Stimulated activated memory B cell treated with anti-CD40 and anti-IgM and Interleukin-4, amounts not matched to agents 10 μg/mL and 1 μg/mL and 100 μg/mL, for 72 hours (primary cell): Measurements from ENCODE around the gene PAFAH1B1.
A peak's percentile ranks its signal among the peaks of the same experiment; 100 is the strongest.
"Not testable (repeated sequence)": the region's sequence is repeated elsewhere in the genome, so short reads cannot be mapped to it uniquely, and the experiment has no call there.

Experiments used
- ATAC-seq: fragments of 150-1000 bp; cut with Tn5 transposase; 2 replicates; pipeline ENCODE4 v1.10.0; 2021
- H3K27ac Mint-ChIP-seq: one replicate; pipeline ENCODE4 v1.8.0; 2022; ENCODE audit warnings: mild to moderate bottlenecking, mixed read lengths
- H3K27me3 Mint-ChIP-seq: one replicate; pipeline ENCODE4 v1.8.0; 2022; ENCODE audit warnings: mixed read lengths
- H3K36me3 Mint-ChIP-seq: one replicate; pipeline ENCODE4 v1.8.0; 2022; ENCODE audit warnings: mixed read lengths
- H3K4me1 Mint-ChIP-seq: one replicate; pipeline ENCODE4 v1.8.0; 2022; ENCODE audit warnings: mixed read lengths
- H3K4me3 Mint-ChIP-seq: one replicate; pipeline ENCODE4 v1.8.0; 2022; ENCODE audit warnings: mild to moderate bottlenecking, moderate library complexity, mixed read lengths
- H3K9me3 Mint-ChIP-seq: one replicate; pipeline ENCODE4 v1.8.0; 2022; ENCODE audit warnings: mixed read lengths

Gene PAFAH1B1

GRCh38 chr17:2613089-2613808 is 19.8 kb downstream of the PAFAH1B1 start:
- H3K4me3 Mint-ChIP-seq = no peak overlapping the region
- H3K36me3 Mint-ChIP-seq = no peaks in the 10 kb centered on the region
- no peaks in the 10 kb centered on the region for H3K27me3 Mint-ChIP-seq
- no peak overlapping the region for H3K27ac Mint-ChIP-seq
- peaks cover 57% of the 10 kb centered on the region for H3K4me1 Mint-ChIP-seq
- ATAC-seq = no peak
- H3K9me3 Mint-ChIP-seq = no peaks in the 10 kb centered on the region

- H3K9me3 Mint-ChIP-seq = no peaks in the 10 kb centered on the region
- peaks cover under 1% of the 10 kb centered on the region for H3K36me3 Mint-ChIP-seq
- H3K27ac Mint-ChIP-seq = no peak overlapping the region
- no peak for ATAC-seq
- H3K27me3 Mint-ChIP-seq = no peaks in the 10 kb centered on the region
- no peak overlapping the region for H3K4me3 Mint-ChIP-seq
- H3K4me1 Mint-ChIP-seq = peaks cover 36% of the 10 kb centered on the region
Measured at GRCh38 chr17:2615882-2616281, 22.4 kb downstream of the PAFAH1B1 start.

- no peak for ATAC-seq
- Mint-ChIP-seq H3K36me3 (peaks cover 19% of the 10 kb centered on the region), H3K4me3 (no peak overlapping the region), H3K27me3 (no peaks in the 10 kb centered on the region), H3K9me3 (peaks cover 3% of the 10 kb centered on the region), H3K4me1 (peaks cover 51% of the 10 kb centered on the region), H3K27ac (no peak overlapping the region)
Measured at GRCh38 chr17:2621241-2621640, 27.8 kb downstream of the PAFAH1B1 start.

GRCh38 chr17:2621951-2622405 is 28.5 kb downstream of the PAFAH1B1 start:
- not testable (repeated sequence) for H3K4me3 Mint-ChIP-seq, H3K27me3 Mint-ChIP-seq, H3K9me3 Mint-ChIP-seq, H3K27ac Mint-ChIP-seq, ATAC-seq
- H3K4me1 Mint-ChIP-seq = peaks cover 54% of the 10 kb centered on the region
- peaks cover 23% of the 10 kb centered on the region for H3K36me3 Mint-ChIP-seq

GRCh38 chr17:2622721-2623301 is 29.4 kb downstream of the PAFAH1B1 start:
- H3K27ac Mint-ChIP-seq = peak overlapping the region; percentile 83
- not testable (repeated sequence) for H3K4me3 Mint-ChIP-seq, H3K9me3 Mint-ChIP-seq, ATAC-seq, H3K27me3 Mint-ChIP-seq
- peaks cover 55% of the 10 kb centered on the region for H3K4me1 Mint-ChIP-seq
- peaks cover 32% of the 10 kb centered on the region for H3K36me3 Mint-ChIP-seq

GRCh38 chr17:2624292-2624731 is 30.9 kb downstream of the PAFAH1B1 start:
- H3K36me3 Mint-ChIP-seq = peaks cover 46% of the 10 kb centered on the region
- peak; percentile 68 for ATAC-seq
- peak overlapping the region; percentile 42 for H3K4me3 Mint-ChIP-seq
- H3K27ac Mint-ChIP-seq = peak overlapping the region; percentile 83
- H3K9me3 Mint-ChIP-seq = peaks cover 11% of the 10 kb centered on the region
- H3K27me3 Mint-ChIP-seq = no peaks in the 10 kb centered on the region
- peaks cover 68% of the 10 kb centered on the region for H3K4me1 Mint-ChIP-seq

GRCh38 chr17:2626626-2627219 is 33.3 kb downstream of the PAFAH1B1 start:
- Mint-ChIP-seq H3K9me3 (peaks cover 19% of the 10 kb centered on the region), H3K4me1 (peaks cover 83% of the 10 kb centered on the region), H3K36me3 (peaks cover 57% of the 10 kb centered on the region)
- not testable (repeated sequence) for H3K27me3 Mint-ChIP-seq, H3K27ac Mint-ChIP-seq, ATAC-seq, H3K4me3 Mint-ChIP-seq

GRCh38 chr17:2628922-2629321 is 35.5 kb downstream of the PAFAH1B1 start:
- Mint-ChIP-seq H3K4me3 (peak overlapping the region; percentile 8), H3K4me1 (peaks cover 85% of the 10 kb centered on the region), H3K27ac (peak overlapping the region; percentile 8), H3K36me3 (peaks cover 55% of the 10 kb centered on the region), H3K9me3 (peaks cover 17% of the 10 kb centered on the region)
- ATAC-seq, H3K27me3 Mint-ChIP-seq: not testable (repeated sequence)

- peaks cover 62% of the 10 kb centered on the region for H3K36me3 Mint-ChIP-seq
- H3K4me1 Mint-ChIP-seq = peaks cover 85% of the 10 kb centered on the region
- peak overlapping the region; percentile 60 for H3K27ac Mint-ChIP-seq
- no peaks in the 10 kb centered on the region for H3K27me3 Mint-ChIP-seq
- no peak for ATAC-seq
- no peak overlapping the region for H3K4me3 Mint-ChIP-seq
- peaks cover 17% of the 10 kb centered on the region for H3K9me3 Mint-ChIP-seq
Measured at GRCh38 chr17:2631211-2631610, 37.8 kb downstream of the PAFAH1B1 start.

- Mint-ChIP-seq H3K27me3 (no peaks in the 10 kb centered on the region), H3K36me3 (peaks cover 47% of the 10 kb centered on the region), H3K4me3 (no peak overlapping the region), H3K9me3 (peaks cover 9% of the 10 kb centered on the region), H3K27ac (peak overlapping the region; percentile 58), H3K4me1 (peaks cover 71% of the 10 kb centered on the region)
- ATAC-seq = no peak
Measured at GRCh38 chr17:2634361-2634960, 41.0 kb downstream of the PAFAH1B1 start.

- H3K4me1 Mint-ChIP-seq = peaks cover 63% of the 10 kb centered on the region
- H3K27ac Mint-ChIP-seq = no peak overlapping the region
- no peak overlapping the region for H3K4me3 Mint-ChIP-seq
- peaks cover 6% of the 10 kb centered on the region for H3K9me3 Mint-ChIP-seq
- no peaks in the 10 kb centered on the region for H3K27me3 Mint-ChIP-seq
- peaks cover 43% of the 10 kb centered on the region for H3K36me3 Mint-ChIP-seq
- ATAC-seq = no peak
Measured at GRCh38 chr17:2635241-2635640, 41.8 kb downstream of the PAFAH1B1 start.

- Mint-ChIP-seq H3K36me3 (peaks cover 43% of the 10 kb centered on the region), H3K4me1 (peaks cover 60% of the 10 kb centered on the region), H3K27ac (no peak overlapping the region), H3K27me3 (no peaks in the 10 kb centered on the region), H3K9me3 (peaks cover 1% of the 10 kb centered on the region), H3K4me3 (no peak overlapping the region)
- no peak for ATAC-seq
Measured at GRCh38 chr17:2635675-2636074, 42.2 kb downstream of the PAFAH1B1 start.

GRCh38 chr17:2636169-2636930 is 42.9 kb downstream of the PAFAH1B1 start:
- Mint-ChIP-seq H3K4me3 (no peak overlapping the region), H3K27ac (peak overlapping the region; percentile 68), H3K27me3 (no peaks in the 10 kb centered on the region), H3K4me1 (peaks cover 60% of the 10 kb centered on the region), H3K36me3 (peaks cover 46% of the 10 kb centered on the region), H3K9me3 (no peaks in the 10 kb centered on the region)
- no peak for ATAC-seq

GRCh38 chr17:2637422-2637821 is 44.0 kb downstream of the PAFAH1B1 start:
- peaks cover 45% of the 10 kb centered on the region for H3K36me3 Mint-ChIP-seq
- ATAC-seq = no peak
- H3K9me3 Mint-ChIP-seq = no peaks in the 10 kb centered on the region
- peaks cover 52% of the 10 kb centered on the region for H3K4me1 Mint-ChIP-seq
- H3K27ac Mint-ChIP-seq = peak overlapping the region; percentile 68
- H3K4me3 Mint-ChIP-seq = no peak overlapping the region
- H3K27me3 Mint-ChIP-seq = no peaks in the 10 kb centered on the region

GRCh38 chr17:2644971-2645370 is 51.5 kb downstream of the PAFAH1B1 start:
- Mint-ChIP-seq H3K27me3 (no peaks in the 10 kb centered on the region), H3K4me1 (peaks cover 10% of the 10 kb centered on the region), H3K27ac (no peak overlapping the region), H3K9me3 (no peaks in the 10 kb centered on the region), H3K36me3 (peaks cover 51% of the 10 kb centered on the region), H3K4me3 (no peak overlapping the region)
- ATAC-seq = no peak
